Transverse colon (tissue), 4 donors: ENCODE results near the gene SH2D7.

Source experiments
- CTCF ChIP-seq, 5 experiments: fragments of 200-600 bp in 3 of 5; fragments of 450-650 bp in 2 of 5; sonication (generic) in 3 of 5; IDR thresholded peaks; 1 replicate in 2 of 5; 2 replicates in 3 of 5; pipeline ENCODE4 v1.5.1; 2016 to 2017; ENCODE audit warnings: antibody characterized with exemption in 5 of 5, inconsistent platforms in 3 of 5, mild to moderate bottlenecking in 2 of 5, moderate library complexity in 1 of 5
- POLR2AphosphoS5 ChIP-seq, 3 donors: sonication (generic); formaldehyde crosslinking; IDR thresholded peaks; one replicate each; pipeline ENCODE4 v1.6.1; 2016; ENCODE audit warnings: antibody characterized with exemption in 3 of 3

- TF ChIP-seq CTCF (IDR thresholded peaks at IDR 0.05) (no peak), POLR2AphosphoS5 (IDR thresholded peaks at IDR 0.05) (peak in 1 of 3 donors; percentile 37)
These were observed 28.4 kb upstream of the SH2D7 start for GRCh38 chr15:78063970-78064385.
